ENCODE measurements around the gene CLCN7.

- TF ChIP-seq CTCF (IDR thresholded peaks at IDR 0.05) (no peak), ZFX (IDR thresholded peaks at IDR 0.05; ENCODE audit: borderline replicate concordance) (no peak)
These were observed 805 bp upstream of the CLCN7 start for GRCh38 chr16:1475552-1476114.
